HepG2 (cell line): ENCODE measurements around the gene MARCHF9. TPM values are rescaled to one million over a fixed set of nuclear protein-coding genes. Genes with fewer than 3 reads are reported as not detected.

ENCODE experiments used
- BHLHE40 ChIP-seq: IDR thresholded peaks from 2 replicates; pipeline ENCODE4 v1.6.1; 2011; ENCODE audit warnings: low read length, improper control_type of control experiment
- CENPX ChIP-seq: sonication (generic); formaldehyde crosslinking; IDR thresholded peaks from 2 replicates; pipeline ENCODE4 v1.9.0; 2021; ENCODE audit warnings: mild to moderate bottlenecking, missing genetic modification reagents, moderate library complexity
- CHCHD3 ChIP-seq: sonication (generic); formaldehyde crosslinking; IDR thresholded peaks from 2 replicates; pipeline ENCODE4 v1.8.0; 2022; ENCODE audit warnings: mild to moderate bottlenecking, missing genetic modification reagents, moderate library complexity
- DNMT1 ChIP-seq: sonication (generic); formaldehyde crosslinking; IDR thresholded peaks from 2 replicates; pipeline ENCODE4 v1.5.1; 2020; ENCODE audit warnings: mild to moderate bottlenecking, missing genetic modification reagents
- HES4 ChIP-seq: sonication (generic); formaldehyde crosslinking; IDR thresholded peaks from 2 replicates; pipeline ENCODE4 v1.9.0; 2021; ENCODE audit warnings: mild to moderate bottlenecking, missing genetic modification reagents, borderline replicate concordance
- HNRNPK ChIP-seq: fragments of 200-400 bp; formaldehyde crosslinking; IDR thresholded peaks from 2 replicates; pipeline ENCODE4 v1.6.1; 2018; ENCODE audit warnings: low read length, low read depth, moderate library complexity, mild to moderate bottlenecking; ENCODE audit not compliant: poor library complexity, severe bottlenecking
- MATR3 ChIP-seq: sonication (generic); formaldehyde crosslinking; IDR thresholded peaks from 2 replicates; pipeline ENCODE4 v1.4.0; 2020; ENCODE audit warnings: missing genetic modification reagents
- NFKBIZ ChIP-seq: IDR thresholded peaks from 2 replicates; pipeline ENCODE4 v1.6.1; 2018; ENCODE audit warnings: missing genetic modification reagents, missing compliant biosample characterization
- POLR2AphosphoS5 ChIP-seq: IDR thresholded peaks from 2 replicates; pipeline ENCODE4 v1.6.1; 2012; ENCODE audit warnings: low read depth, low read length
- PPARG ChIP-seq: conservative IDR thresholded peaks from 2 replicates; pipeline ENCODE4 v1.6.1; 2016; ENCODE audit warnings: missing biosample characterization, missing genetic modification reagents
- RBAK ChIP-seq: sonication (generic); formaldehyde crosslinking; IDR thresholded peaks from 2 replicates; pipeline ENCODE4 v1.5.1; 2020; ENCODE audit warnings: mild to moderate bottlenecking, missing genetic modification reagents
- RCOR2 ChIP-seq: IDR thresholded peaks from 2 replicates; pipeline ENCODE4 v1.6.1; 2016; ENCODE audit warnings: missing biosample characterization, missing genetic modification reagents
- RELA ChIP-seq: sonication (generic); formaldehyde crosslinking; IDR thresholded peaks from 2 replicates; pipeline ENCODE4 v1.4.0; 2020; ENCODE audit warnings: missing genetic modification reagents
- RFX3 ChIP-seq: IDR thresholded peaks from 2 replicates; pipeline ENCODE4 v1.6.1; 2016; ENCODE audit warnings: missing biosample characterization, missing genetic modification reagents
- SMAD3 ChIP-seq: sonication (generic); formaldehyde crosslinking; IDR thresholded peaks from 2 replicates; pipeline ENCODE4 v1.4.0; 2020; ENCODE audit warnings: missing genetic modification reagents
- TP53 ChIP-seq: sonication (generic); formaldehyde crosslinking; conservative IDR thresholded peaks from 2 replicates; pipeline ENCODE4 v1.4.0; 2020; ENCODE audit warnings: missing genetic modification reagents
- ZBTB38 ChIP-seq: sonication (generic); formaldehyde crosslinking; IDR thresholded peaks from 2 replicates; pipeline ENCODE4 v1.5.1; 2020; ENCODE audit warnings: mild to moderate bottlenecking, missing genetic modification reagents
- ZNF335 ChIP-seq: sonication (generic); formaldehyde crosslinking; IDR thresholded peaks from 2 replicates; pipeline ENCODE4 v1.4.0; 2020; ENCODE audit warnings: missing genetic modification reagents
- ZNF430 ChIP-seq: sonication (generic); formaldehyde crosslinking; IDR thresholded peaks from 2 replicates; pipeline ENCODE4 v1.9.0; 2021; ENCODE audit warnings: mild to moderate bottlenecking, missing genetic modification reagents
- ZNF530 ChIP-seq: sonication (generic); formaldehyde crosslinking; IDR thresholded peaks from 2 replicates; pipeline ENCODE4 v1.5.0; 2020; ENCODE audit warnings: low read depth, mild to moderate bottlenecking, missing genetic modification reagents
- ZNF562 ChIP-seq: sonication (generic); formaldehyde crosslinking; IDR thresholded peaks from 2 replicates; pipeline ENCODE4 v1.8.0; 2022; ENCODE audit warnings: missing genetic modification reagents, borderline replicate concordance
- ZNF589 ChIP-seq: sonication (generic); formaldehyde crosslinking; conservative IDR thresholded peaks from 2 replicates; pipeline ENCODE4 v1.8.0; 2022; ENCODE audit warnings: mild to moderate bottlenecking, moderate library complexity, missing genetic modification reagents
- polyA plus RNA-seq, 8 experiments: library from polyadenylated mRNA; depleted of rRNA in 3 of 8; stranded (reverse) in 7 of 8; unstranded in 1 of 8; fragments of >200 nt; fragmentation: Illumina TruSeq in 4 of 8; extraction: Trizol in 4 of 8; gene quantifications; 2 replicates each; pipeline versions ENCODE4 v1.2.1 to v1.2.3, GENCODE V29; 2011 to 2016; ENCODE audit warnings: low read depth in 4 of 8, missing spikeins in 1 of 8, mixed read lengths in 1 of 8; ENCODE audit not compliant: insufficient read depth in 1 of 8
- total RNA-seq, 5 experiments: library from RNA; depleted of rRNA; stranded (reverse); fragments of >200 nt; fragmentation: Illumina TruSeq; extraction: Trizol; gene quantifications; 2 replicates each; pipeline ENCODE4 v1.2.3, GENCODE V29; 2016; ENCODE audit warnings: low read depth in 1 of 5
- TF ChIP-seq, protein P1 (sequence below): IDR thresholded peaks from 2 replicates; pipeline ENCODE4 v1.6.1; 2016; ENCODE audit warnings: mild to moderate bottlenecking
- TF ChIP-seq, protein P2 (sequence below): sonication (generic); formaldehyde crosslinking; IDR thresholded peaks from 2 replicates; pipeline ENCODE4 v1.4.0; 2020; ENCODE audit warnings: missing genetic modification reagents
- TF ChIP-seq, protein P3 (sequence below): sonication (generic); formaldehyde crosslinking; IDR thresholded peaks from 2 replicates; pipeline ENCODE4 v1.5.1; 2020; ENCODE audit warnings: mild to moderate bottlenecking, moderate library complexity, missing genetic modification reagents

Gene MARCHF9
- total and polyA plus RNA-seq, 2 of the 13 experiments (the other 11 are each of a cell fraction or from before 2014, with no cell fraction given), result 5.7 to 9.6 TPM

DNA sequence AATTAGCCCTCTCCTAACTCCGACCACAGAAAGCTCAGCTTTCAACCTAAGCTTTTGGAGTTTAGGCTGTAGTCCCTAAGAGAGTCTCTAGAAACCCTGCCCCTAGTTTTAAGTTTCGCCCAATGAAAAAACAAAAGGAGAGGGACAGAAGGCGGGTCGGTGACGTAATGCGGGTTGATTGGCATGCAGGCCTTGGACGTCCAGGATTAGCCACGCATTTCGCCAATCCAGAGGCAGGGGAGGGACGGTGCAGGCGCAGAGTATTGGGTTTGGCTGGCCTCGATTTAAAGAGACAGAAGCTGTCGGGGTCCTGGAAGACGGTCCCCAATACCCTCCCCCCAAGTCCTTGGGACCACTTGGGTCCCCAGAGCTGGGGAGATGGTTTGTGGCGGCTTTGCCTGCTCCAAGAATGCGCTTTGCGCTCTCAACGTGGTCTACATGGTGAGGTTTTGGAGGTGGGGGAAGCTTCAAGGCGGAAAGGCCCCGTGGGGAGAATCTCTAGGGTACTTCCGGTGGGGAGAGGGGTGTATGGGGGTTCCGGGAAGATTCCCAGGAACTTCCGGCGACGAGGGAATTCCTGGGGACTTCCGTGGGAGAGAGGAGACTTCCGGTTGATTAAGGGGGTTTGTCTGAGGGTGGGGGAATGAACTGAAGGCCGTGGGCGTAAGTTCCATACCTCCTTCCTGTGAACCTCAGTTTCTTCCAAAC, 10.0 kb upstream of the MARCHF9 start, which contains the start of gene TSPAN31 (continued):
- TF ChIP-seq, protein P1, sequence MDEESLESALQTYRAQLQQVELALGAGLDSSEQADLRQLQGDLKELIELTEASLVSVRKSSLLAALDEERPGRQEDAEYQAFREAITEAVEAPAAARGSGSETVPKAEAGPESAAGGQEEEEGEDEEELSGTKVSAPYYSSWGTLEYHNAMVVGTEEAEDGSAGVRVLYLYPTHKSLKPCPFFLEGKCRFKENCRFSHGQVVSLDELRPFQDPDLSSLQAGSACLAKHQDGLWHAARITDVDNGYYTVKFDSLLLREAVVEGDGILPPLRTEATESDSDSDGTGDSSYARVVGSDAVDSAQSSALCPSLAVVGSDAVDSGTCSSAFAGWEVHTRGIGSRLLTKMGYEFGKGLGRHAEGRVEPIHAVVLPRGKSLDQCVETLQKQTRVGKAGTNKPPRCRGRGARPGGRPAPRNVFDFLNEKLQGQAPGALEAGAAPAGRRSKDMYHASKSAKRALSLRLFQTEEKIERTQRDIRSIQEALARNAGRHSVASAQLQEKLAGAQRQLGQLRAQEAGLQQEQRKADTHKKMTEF, result peak; percentile 71
- TF ChIP-seq CENPX (CRISPR knock-in tag) (no peak), ZNF430 (CRISPR knock-in tag) (peak; percentile 66), MATR3 (CRISPR knock-in tag) (no peak), TP53 (no peak), ZBTB38 (CRISPR knock-in tag) (no peak), ZNF589 (CRISPR knock-in tag) (no peak), RBAK (no peak), DNMT1 (CRISPR knock-in tag) (no peak), PPARG (CRISPR knock-in tag) (no peak), CHCHD3 (no peak), POLR2AphosphoS5 (peak; percentile 91), SMAD3 (CRISPR knock-in tag) (no peak), HNRNPK (peak; percentile 38), HES4 (CRISPR knock-in tag) (no peak), NFKBIZ (CRISPR knock-in tag) (0 out of 2 replicates have a peak, but pooled peaks have one; percentile 24), RELA (CRISPR knock-in tag) (no peak), RCOR2 (CRISPR knock-in tag) (no peak), BHLHE40 (no peak), ZNF530 (no peak), ZNF335 (CRISPR knock-in tag) (no peak), RFX3 (CRISPR knock-in tag) (no peak), ZNF562 (CRISPR knock-in tag) (no peak)
- TF ChIP-seq, protein P2, sequence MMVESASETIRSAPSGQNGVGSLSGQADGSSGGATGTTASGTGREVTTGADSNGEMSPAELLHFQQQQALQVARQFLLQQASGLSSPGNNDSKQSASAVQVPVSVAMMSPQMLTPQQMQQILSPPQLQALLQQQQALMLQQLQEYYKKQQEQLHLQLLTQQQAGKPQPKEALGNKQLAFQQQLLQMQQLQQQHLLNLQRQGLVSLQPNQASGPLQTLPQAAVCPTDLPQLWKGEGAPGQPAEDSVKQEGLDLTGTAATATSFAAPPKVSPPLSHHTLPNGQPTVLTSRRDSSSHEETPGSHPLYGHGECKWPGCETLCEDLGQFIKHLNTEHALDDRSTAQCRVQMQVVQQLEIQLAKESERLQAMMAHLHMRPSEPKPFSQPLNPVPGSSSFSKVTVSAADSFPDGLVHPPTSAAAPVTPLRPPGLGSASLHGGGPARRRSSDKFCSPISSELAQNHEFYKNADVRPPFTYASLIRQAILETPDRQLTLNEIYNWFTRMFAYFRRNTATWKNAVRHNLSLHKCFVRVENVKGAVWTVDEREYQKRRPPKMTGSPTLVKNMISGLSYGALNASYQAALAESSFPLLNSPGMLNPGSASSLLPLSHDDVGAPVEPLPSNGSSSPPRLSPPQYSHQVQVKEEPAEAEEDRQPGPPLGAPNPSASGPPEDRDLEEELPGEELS (CRISPR knock-in tag), result 0 out of 2 replicates have a peak, but pooled peaks have one; percentile 9
- TF ChIP-seq, protein P3, sequence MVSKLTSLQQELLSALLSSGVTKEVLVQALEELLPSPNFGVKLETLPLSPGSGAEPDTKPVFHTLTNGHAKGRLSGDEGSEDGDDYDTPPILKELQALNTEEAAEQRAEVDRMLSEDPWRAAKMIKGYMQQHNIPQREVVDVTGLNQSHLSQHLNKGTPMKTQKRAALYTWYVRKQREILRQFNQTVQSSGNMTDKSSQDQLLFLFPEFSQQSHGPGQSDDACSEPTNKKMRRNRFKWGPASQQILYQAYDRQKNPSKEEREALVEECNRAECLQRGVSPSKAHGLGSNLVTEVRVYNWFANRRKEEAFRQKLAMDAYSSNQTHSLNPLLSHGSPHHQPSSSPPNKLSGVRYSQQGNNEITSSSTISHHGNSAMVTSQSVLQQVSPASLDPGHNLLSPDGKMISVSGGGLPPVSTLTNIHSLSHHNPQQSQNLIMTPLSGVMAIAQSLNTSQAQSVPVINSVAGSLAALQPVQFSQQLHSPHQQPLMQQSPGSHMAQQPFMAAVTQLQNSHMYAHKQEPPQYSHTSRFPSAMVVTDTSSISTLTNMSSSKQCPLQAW (CRISPR knock-in tag), result 0 out of 2 replicates have a peak, but pooled peaks have one; percentile 36
